ENCODE results near the gene EGFL8. TPM values are rescaled to one million over a fixed set of nuclear protein-coding genes. Genes with fewer than 3 reads are reported as not detected.

Gene EGFL8
- total RNA-seq, 1 experiment from 2014 or later: 11.1 TPM

GRCh38 chr6:32151863-32152768 lies 12.3 kb upstream of the EGFL8 start, which contains the start of gene PRRT1:
Gene PRRT1 (minus strand): TSS chr6:32151939. CDS start chr6:32151827, 112 bp downstream.
- in situ Hi-C loops (cut with HindIII; ENCODE audit: low pct_unique_long_range_greater_than_20kb, low sequenced_read_pairs) (no loop called here), intact Hi-C loops (cut with micrococcal nuclease; ENCODE audit: unreplicated experiment) (loop anchor here (2.0 kb wide), 1 partner anchor 33 kb away; no protein-coding TSS in a partner anchor)
- Histone ChIP-seq H3K4me1 (ENCODE audit: control insufficient read depth, insufficient read depth, low read length) (peaks cover 21% of the 10 kb centered on the region), H3K36me3 (ENCODE audit: control insufficient read depth, insufficient read depth, low read length) (no peaks in the 10 kb centered on the region; the same call in 1 of the 2 replicates), H3K27ac (ENCODE audit: low read length) (peak within 1 kb of the TSS; percentile 84), H3K27me3 (ENCODE audit: control insufficient read depth, insufficient read depth, low read length) (no peaks in the 10 kb centered on the region), H3K9me3 (ENCODE audit: control insufficient read depth, insufficient read depth, low read depth, low read length) (no peaks in the 10 kb centered on the region), H3K4me3 (ENCODE audit: low read depth in 2 of 2, low read length in 2 of 2) (peak within 1 kb of the TSS; percentile 81 to 96)
- ChIA-PET POLR2A (interaction anchor here (0.5 to 0.9 kb wide), 5 partner anchors 20 to 398 kb away, joined by 3 to 8 read pairs (median 3); partner anchors contain the start of gene FKBPL), CTCF (interaction anchor here (0.5 to 0.6 kb wide), 2 partner anchors 32 to 69 kb away, joined by 3 to 5 read pairs; no protein-coding TSS in a partner anchor)
- no peak for DNase-seq (ENCODE audit: low read depth, low spot score)
- BruUV-seq (replicated peaks): no TSS peak
- no peak for ATAC-seq
- TF ChIP-seq, protein P1, sequence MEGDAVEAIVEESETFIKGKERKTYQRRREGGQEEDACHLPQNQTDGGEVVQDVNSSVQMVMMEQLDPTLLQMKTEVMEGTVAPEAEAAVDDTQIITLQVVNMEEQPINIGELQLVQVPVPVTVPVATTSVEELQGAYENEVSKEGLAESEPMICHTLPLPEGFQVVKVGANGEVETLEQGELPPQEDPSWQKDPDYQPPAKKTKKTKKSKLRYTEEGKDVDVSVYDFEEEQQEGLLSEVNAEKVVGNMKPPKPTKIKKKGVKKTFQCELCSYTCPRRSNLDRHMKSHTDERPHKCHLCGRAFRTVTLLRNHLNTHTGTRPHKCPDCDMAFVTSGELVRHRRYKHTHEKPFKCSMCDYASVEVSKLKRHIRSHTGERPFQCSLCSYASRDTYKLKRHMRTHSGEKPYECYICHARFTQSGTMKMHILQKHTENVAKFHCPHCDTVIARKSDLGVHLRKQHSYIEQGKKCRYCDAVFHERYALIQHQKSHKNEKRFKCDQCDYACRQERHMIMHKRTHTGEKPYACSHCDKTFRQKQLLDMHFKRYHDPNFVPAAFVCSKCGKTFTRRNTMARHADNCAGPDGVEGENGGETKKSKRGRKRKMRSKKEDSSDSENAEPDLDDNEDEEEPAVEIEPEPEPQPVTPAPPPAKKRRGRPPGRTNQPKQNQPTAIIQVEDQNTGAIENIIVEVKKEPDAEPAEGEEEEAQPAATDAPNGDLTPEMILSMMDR (IDR thresholded peaks at IDR 0.05): no peak
- TF ChIP-seq POLR2AphosphoS5 (IDR thresholded peaks at IDR 0.05; ENCODE audit: low read depth, low read length): no peak
- no peak for TF ChIP-seq REST (IDR thresholded peaks at IDR 0.05; ENCODE audit: insufficient read depth in 1 of 2, low read depth in 2 of 2, low read length in 1 of 2)
- no peak for TF ChIP-seq TCF7L2 (IDR thresholded peaks at IDR 0.05; ENCODE audit: low read depth, low read length)
- no peak for TF ChIP-seq SIN3A (IDR thresholded peaks at IDR 0.05; ENCODE audit: borderline replicate concordance, insufficient read depth, low read depth, low read length)

GRCh38 chr6:32152769-32153563 lies 11.4 kb upstream of the EGFL8 start:
- Histone ChIP-seq H3K27me3 (ENCODE audit: control insufficient read depth, insufficient read depth, low read length) (no peaks in the 10 kb centered on the region), H3K4me3 (ENCODE audit: low read depth in 2 of 2, low read length in 2 of 2) (peak overlapping the region; percentile 81 to 96), H3K27ac (ENCODE audit: low read length) (peak overlapping the region; percentile 84), H3K36me3 (ENCODE audit: control insufficient read depth, insufficient read depth, low read length) (no peaks in the 10 kb centered on the region; the same call in 1 of the 2 replicates), H3K4me1 (ENCODE audit: control insufficient read depth, insufficient read depth, low read length) (peaks cover 21% of the 10 kb centered on the region), H3K9me3 (ENCODE audit: control insufficient read depth, insufficient read depth, low read depth, low read length) (no peaks in the 10 kb centered on the region)
- TF ChIP-seq REST (IDR thresholded peaks at IDR 0.05; ENCODE audit: insufficient read depth in 1 of 2, low read depth in 2 of 2, low read length in 1 of 2) (no peak), SIN3A (IDR thresholded peaks at IDR 0.05; ENCODE audit: borderline replicate concordance, insufficient read depth, low read depth, low read length) (no peak; the same call in 1 of the 2 replicates)
- TF ChIP-seq, protein P1 (IDR thresholded peaks at IDR 0.05): no peak
- CTCF ChIA-PET: interaction anchor here (0.5 to 0.6 kb wide), 3 partner anchors 17 to 1913 kb away, joined by 5 to 6 read pairs (median 5); no protein-coding TSS in a partner anchor
- no peak for DNase-seq (ENCODE audit: low read depth, low spot score)
- ATAC-seq: peak; percentile 60
- intact Hi-C loops (cut with micrococcal nuclease; ENCODE audit: unreplicated experiment): loop anchor here (2.0 kb wide), 1 partner anchor 34 kb away; no protein-coding TSS in a partner anchor
- in situ Hi-C loops (cut with HindIII; ENCODE audit: low pct_unique_long_range_greater_than_20kb, low sequenced_read_pairs): no loop called here
- POLR2A ChIA-PET: interaction anchor here (0.5 to 0.9 kb wide), 4 partner anchors 21 to 399 kb away, joined by 3 to 8 read pairs (median 4); no protein-coding TSS in a partner anchor
- no TSS peak for BruUV-seq (replicated peaks)
